HepG2 (cell line): ENCODE results near the gene RASA1. TPM values are rescaled to one million over a fixed set of nuclear protein-coding genes. Genes with fewer than 3 reads are reported as not detected.
"Not testable (repeated sequence)": the region's sequence is repeated elsewhere in the genome, so short reads cannot be mapped to it uniquely, and the experiment has no call there.

Experiments used
- ATAC-seq: fragments of 200-7000 bp; cut with Tn5 transposase; 3 replicates; pipeline ENCODE4 v1.9.1; 2020; ENCODE audit warnings: mild to moderate bottlenecking, moderate library complexity
- BruUV-seq: library from RNA; stranded (reverse); fragments of 400-500 nt; replicated peaks from 2 replicates; lab custom pipeline; 2021; lab: Mats Ljungman, UMichigan
- CTCF ChIA-PET: fragments of 300-600 bp; formaldehyde crosslinking; extraction: SDS; loops from one replicate; lab custom pipeline; 2021; ENCODE audit warnings: low total read pairs, inconsistent platforms, low intra/inter-chr PET ratio; lab: Yijun Ruan, JAX
- POLR2A ChIA-PET: fragments of 350-600 bp; sonication (Branson Sonifier 250); formaldehyde crosslinking; loops from one replicate; lab custom pipeline; 2020; ENCODE audit warnings: antibody characterized with exemption, inconsistent platforms; lab: Yijun Ruan, JAX
- DNase-seq: peaks from one replicate; pipeline ENCODE4 v3.0.0-alpha.2; 2015; ENCODE audit warnings: low spot score
- FAIRE-seq: peaks from 3 replicates; lab custom pipeline; 2011; peaks lifted over from hg19 to GRCh38; lab: Jason Lieb, UNC
- H2AFZ ChIP-seq: one replicate; pipeline ENCODE4 v1.6.1; 2011; ENCODE audit warnings: low read length, inconsistent platforms
- H3K27ac ChIP-seq: fragments of 300-600 bp; 3 replicates; pipeline ENCODE4 v1.8.0; 2011; ENCODE audit warnings: mixed run types, mild to moderate bottlenecking, mixed read lengths, low read length, inconsistent platforms; ENCODE audit not compliant: insufficient read depth; ENCODE audit errors: extremely low read length
- H3K27me3 ChIP-seq, 2 experiments: fragments of 200-600 bp in 1 of 2; 2 replicates in 1 of 2; 3 replicates in 1 of 2; pipeline versions ENCODE4 v1.6.0 to v1.8.0; 2011; ENCODE audit warnings: low read length in 2 of 2, mild to moderate bottlenecking in 2 of 2, moderate library complexity in 2 of 2, inconsistent platforms in 1 of 2; ENCODE audit not compliant: insufficient read depth in 2 of 2, control insufficient read depth in 1 of 2
- H3K36me3 ChIP-seq, 2 experiments: fragments of 200-600 bp in 1 of 2; replicated peaks in 1 of 2; 2 replicates in 1 of 2; 3 replicates in 1 of 2; pipeline versions ENCODE4 v1.5.1 to v1.8.0; 2011; ENCODE audit warnings: low read length in 2 of 2, inconsistent platforms in 1 of 2; ENCODE audit not compliant: insufficient read depth in 2 of 2, control insufficient read depth in 1 of 2
- H3K4me1 ChIP-seq: 2 replicates; pipeline ENCODE4 v1.5.1; 2012; ENCODE audit warnings: low read length, inconsistent platforms; ENCODE audit not compliant: insufficient read depth
- H3K4me2 ChIP-seq: 2 replicates; pipeline ENCODE4 v1.6.0; 2011; ENCODE audit warnings: low read depth, low read length, inconsistent platforms
- H3K4me3 ChIP-seq, 3 experiments: fragments of 200-600 bp in 1 of 3; sonication (generic), shearing (Covaris generic) in 1 of 3; replicated peaks in 1 of 3; 2 replicates each; pipeline ENCODE4 v1.5.1; 2011 to 2016; ENCODE audit warnings: low read length in 3 of 3, inconsistent platforms in 2 of 3, low read depth in 2 of 3, mild to moderate bottlenecking in 2 of 3, control low read depth in 1 of 3, mixed read lengths in 1 of 3; ENCODE audit not compliant: insufficient read depth in 1 of 3
- H3K79me2 ChIP-seq: one replicate; pipeline ENCODE4 v1.6.1; 2011; ENCODE audit warnings: low read length, inconsistent platforms; ENCODE audit not compliant: insufficient read depth
- H3K9ac ChIP-seq: 2 replicates; pipeline ENCODE4 v1.6.0; 2011; ENCODE audit warnings: mild to moderate bottlenecking, low read depth, low read length, inconsistent platforms; ENCODE audit not compliant: insufficient read depth
- H3K9me3 ChIP-seq: 2 replicates; pipeline ENCODE4 v1.5.1; 2012; ENCODE audit warnings: mild to moderate bottlenecking, low read length
- H4K20me1 ChIP-seq: 2 replicates; pipeline ENCODE4 v1.6.0; 2011; ENCODE audit warnings: inconsistent platforms, mild to moderate bottlenecking, low read length, moderate library complexity; ENCODE audit not compliant: insufficient read depth
- ARNTL ChIP-seq: sonication (generic); formaldehyde crosslinking; IDR thresholded peaks from 2 replicates; pipeline ENCODE4 v1.4.0; 2020; ENCODE audit warnings: mild to moderate bottlenecking, missing genetic modification reagents
- ATF7-NPFF ChIP-seq: sonication (generic); formaldehyde crosslinking; IDR thresholded peaks from 2 replicates; pipeline ENCODE4 v1.8.1; 2023; ENCODE audit warnings: mild to moderate bottlenecking, low read depth, missing genetic modification reagents, moderate library complexity
- CENPBD1 ChIP-seq: sonication (generic); formaldehyde crosslinking; IDR thresholded peaks from 2 replicates; pipeline ENCODE4 v1.8.0; 2022; ENCODE audit warnings: missing genetic modification reagents, low read depth, mild to moderate bottlenecking, borderline replicate concordance
- CREB3 ChIP-seq: sonication (generic); formaldehyde crosslinking; IDR thresholded peaks from 2 replicates; pipeline ENCODE4 v1.5.0; 2020; ENCODE audit warnings: missing genetic modification reagents
- FOXO1 ChIP-seq: sonication (generic); formaldehyde crosslinking; IDR thresholded peaks from 2 replicates; pipeline ENCODE4 v1.4.0; 2020; ENCODE audit warnings: missing genetic modification reagents
- JARID2 ChIP-seq: sonication (generic); formaldehyde crosslinking; IDR thresholded peaks from 2 replicates; pipeline ENCODE4 v1.8.1; 2023; ENCODE audit warnings: missing genetic modification reagents, inconsistent platforms; ENCODE audit not compliant: insufficient replicate concordance
- KAT7 ChIP-seq: IDR thresholded peaks from 2 replicates; pipeline ENCODE4 v1.6.1; 2018; ENCODE audit warnings: borderline replicate concordance, missing compliant biosample characterization
- KLF15 ChIP-seq: sonication (generic); formaldehyde crosslinking; IDR thresholded peaks from 2 replicates; pipeline ENCODE4 v1.8.1; 2023; ENCODE audit warnings: borderline replicate concordance, mild to moderate bottlenecking, inconsistent platforms, missing genetic modification reagents, mixed read lengths
- NCOA2 ChIP-seq: sonication (generic); formaldehyde crosslinking; IDR thresholded peaks from 2 replicates; pipeline ENCODE4 v1.8.0; 2022; ENCODE audit warnings: inconsistent platforms
- POGZ ChIP-seq: sonication (generic); formaldehyde crosslinking; IDR thresholded peaks from 2 replicates; pipeline ENCODE4 v1.4.0; 2020; ENCODE audit warnings: mild to moderate bottlenecking, missing genetic modification reagents
- SPEN ChIP-seq: sonication (generic); formaldehyde crosslinking; IDR thresholded peaks from 2 replicates; pipeline ENCODE4 v1.5.1; 2020; ENCODE audit warnings: low read depth, mild to moderate bottlenecking, missing genetic modification reagents
- TGIF2 ChIP-seq: IDR thresholded peaks from 2 replicates; pipeline ENCODE4 v1.6.1; 2016; ENCODE audit warnings: control low read depth, missing compliant biosample characterization
- ZBTB44 ChIP-seq: sonication (generic); formaldehyde crosslinking; IDR thresholded peaks from 2 replicates; pipeline ENCODE4 v1.4.0; 2020; ENCODE audit warnings: missing genetic modification reagents
- ZFP41 ChIP-seq: sonication (generic); formaldehyde crosslinking; IDR thresholded peaks from 2 replicates; pipeline ENCODE4 v1.4.0; 2020; ENCODE audit warnings: mild to moderate bottlenecking, missing genetic modification reagents, borderline replicate concordance
- ZMYM3 ChIP-seq: sonication (generic); formaldehyde crosslinking; IDR thresholded peaks from 2 replicates; pipeline ENCODE4 v1.5.1; 2020; ENCODE audit warnings: mild to moderate bottlenecking, missing genetic modification reagents
- ZNF629 ChIP-seq: sonication (generic); formaldehyde crosslinking; conservative IDR thresholded peaks from 2 replicates; pipeline ENCODE4 v1.5.0; 2020; ENCODE audit warnings: missing genetic modification reagents
- ZNF816 ChIP-seq: sonication (generic); formaldehyde crosslinking; IDR thresholded peaks from 2 replicates; pipeline ENCODE4 v1.8.0; 2022; ENCODE audit warnings: missing genetic modification reagents, mild to moderate bottlenecking, borderline replicate concordance
- WGBS: methylation state at CpG from one replicate; pipeline ENCODE4 v1.1.6; 2017; ENCODE audit warnings: low lambda C conversion rate; 5-methylcytosine and 5-hydroxymethylcytosine counted together
- in situ Hi-C: cut with HindIII; loops from 2 replicates; pipeline ENCODE4 v1.10.0; 2017; ENCODE audit warnings: low pct_unique_long_range_greater_than_20kb; ENCODE audit not compliant: extremely low pct_ligation_motif_present
- intact Hi-C: fragments of 100-400 bp; cut with micrococcal nuclease; formaldehyde crosslinking; loops from one replicate; pipeline ENCODE4 v1.10.0; 2022; ENCODE audit not compliant: unreplicated experiment
- polyA plus RNA-seq, 8 experiments: library from polyadenylated mRNA; depleted of rRNA in 3 of 8; stranded (reverse) in 7 of 8; unstranded in 1 of 8; fragments of >200 nt; fragmentation: Illumina TruSeq in 4 of 8; extraction: Trizol in 4 of 8; gene quantifications; 2 replicates each; pipeline versions ENCODE4 v1.2.1 to v1.2.3, GENCODE V29; 2011 to 2016; ENCODE audit warnings: low read depth in 4 of 8, missing spikeins in 1 of 8, mixed read lengths in 1 of 8; ENCODE audit not compliant: insufficient read depth in 1 of 8
- total RNA-seq, 5 experiments: library from RNA; depleted of rRNA; stranded (reverse); fragments of >200 nt; fragmentation: Illumina TruSeq; extraction: Trizol; gene quantifications; 2 replicates each; pipeline ENCODE4 v1.2.3, GENCODE V29; 2016; ENCODE audit warnings: low read depth in 1 of 5

The RASA1 gene
- total and polyA plus RNA-seq, 2 of the 13 experiments (the other 11 are each of a cell fraction or from before 2014, with no cell fraction given) = 19.5 to 20.5 TPM

GRCh38 chr5:87303324-87303723, 35.6 kb downstream of the RASA1 start:
- H3K27ac ChIP-seq = no peak overlapping the region
- peaks cover 4% of the 10 kb centered on the region; the same call in 1 of the 2 replicates for H4K20me1 ChIP-seq
- ATAC-seq (no peak), FAIRE-seq (no peak), DNase-seq (no peak)
- ChIA-PET CTCF (no interaction called here), POLR2A (no interaction called here)
- H3K27me3 ChIP-seq = no peaks in the 10 kb centered on the region
- in situ Hi-C loops = no loop called here
- H3K9me3 ChIP-seq = no peaks in the 10 kb centered on the region
- H2AFZ ChIP-seq = no peak overlapping the region
- 96% methylated on average over 2 of the region's 2 CpGs for WGBS
- BruUV-seq = no TSS peak
- H3K4me2 ChIP-seq = no peak overlapping the region
- H3K9ac ChIP-seq = no peak overlapping the region
- H3K79me2 ChIP-seq = peaks cover 10% of the 10 kb centered on the region
- intact Hi-C loops = no loop called here
- H3K4me1 ChIP-seq = no peaks in the 10 kb centered on the region
- peaks cover 2 to 17% of the 10 kb centered on the region in 2 experiments; a peak in 3 of 5 replicates for H3K36me3 ChIP-seq
- TF ChIP-seq CENPBD1 (no peak), ZNF816 (CRISPR knock-in tag) (no peak), FOXO1 (CRISPR knock-in tag) (no peak), TGIF2 (CRISPR knock-in tag) (no peak), ATF7-NPFF (CRISPR knock-in tag) (no peak), CREB3 (no peak), NCOA2 (CRISPR knock-in tag) (no peak), KAT7 (CRISPR knock-in tag) (no peak), SPEN (CRISPR knock-in tag) (no peak), ZNF629 (CRISPR knock-in tag) (no peak), ZMYM3 (CRISPR knock-in tag) (no peak), ZBTB44 (CRISPR knock-in tag) (no peak), JARID2 (no peak), POGZ (no peak), KLF15 (CRISPR knock-in tag) (no peak), ZFP41 (no peak), ARNTL (CRISPR knock-in tag) (no peak)
- H3K4me3 ChIP-seq = no peak overlapping the region

GRCh38 chr5:87306090-87306489, 38.4 kb downstream of the RASA1 start:
- H3K4me2 ChIP-seq, ATAC-seq, in situ Hi-C loops, H3K27me3 ChIP-seq, intact Hi-C loops, BruUV-seq, H3K79me2 ChIP-seq, H3K4me1 ChIP-seq, H3K4me3 ChIP-seq, DNase-seq, CTCF ChIA-PET, FAIRE-seq, H3K9me3 ChIP-seq, H3K27ac ChIP-seq, H2AFZ ChIP-seq, H4K20me1 ChIP-seq, POLR2A ChIA-PET, H3K9ac ChIP-seq: not testable (repeated sequence)
- peaks cover 2 to 17% of the 10 kb centered on the region in 2 experiments; a peak in 3 of 5 replicates for H3K36me3 ChIP-seq
- 100% methylated on average over 2 of the region's 2 CpGs for WGBS
